GM12878 (cell line): ENCODE results near the gene C4BPB. TPM values are rescaled to one million over a fixed set of nuclear protein-coding genes. Genes with fewer than 3 reads are reported as not detected.

Source experiments
- ATAC-seq: fragments of 200-7000 bp; cut with Tn5 transposase; 3 replicates; pipeline ENCODE4 v1.9.1; 2020; ENCODE audit warnings: mild to moderate bottlenecking, moderate library complexity
- BruUV-seq: library from RNA; stranded (reverse); fragments of 400-500 nt; replicated peaks from 2 replicates; lab custom pipeline; 2021; lab: Mats Ljungman, UMichigan
- CTCF ChIA-PET: fragments of 300-600 bp; sonication (Branson Sonifier 250); formaldehyde crosslinking; extraction: SDS; loops from one replicate; lab custom pipeline; 2021; ENCODE audit warnings: inconsistent platforms; lab: Yijun Ruan, JAX
- POLR2A ChIA-PET: fragments of 350-600 bp; formaldehyde crosslinking; extraction: SDS; loops from one replicate; lab custom pipeline; 2021; ENCODE audit warnings: inconsistent platforms; lab: Charles Lee
- RAD21 ChIA-PET: fragments of 300-600 bp; sonication (Branson Sonifier 250); formaldehyde crosslinking; loops from one replicate; lab custom pipeline; 2023; ENCODE audit warnings: antibody characterized with exemption; ENCODE audit not compliant: unreplicated experiment; lab: Charles Lee
- SMC1A ChIA-PET: fragments of 300-600 bp; sonication (Branson Sonifier 250); formaldehyde crosslinking; loops from one replicate; lab custom pipeline; 2023; ENCODE audit not compliant: unreplicated experiment, uncharacterized antibody; lab: Charles Lee
- DNase-seq: peaks from one replicate; pipeline ENCODE4 v3.0.0-alpha.2; 2011; ENCODE audit warnings: low read depth, low spot score
- FAIRE-seq: peaks from 3 replicates; lab custom pipeline; 2011; peaks lifted over from hg19 to GRCh38; lab: Jason Lieb, UNC
- H2AFZ ChIP-seq: 2 replicates; pipeline ENCODE4 v1.6.0; 2011; ENCODE audit warnings: low read depth, low read length, control low read depth; ENCODE audit not compliant: control insufficient read depth
- H3K27ac ChIP-seq: 2 replicates; pipeline ENCODE4 v1.5.1; 2011; ENCODE audit warnings: control low read depth; ENCODE audit not compliant: control insufficient read depth, insufficient read depth
- H3K27me3 ChIP-seq, 2 experiments: replicated peaks in 1 of 2; 2 replicates each; pipeline versions ENCODE4 v1.6.0 to v1.6.1; 2011; ENCODE audit warnings: low read length in 1 of 2; ENCODE audit not compliant: control insufficient read depth in 2 of 2, insufficient read depth in 2 of 2
- H3K36me3 ChIP-seq, 2 experiments: 2 replicates each; pipeline ENCODE4 v1.5.1; 2011; ENCODE audit warnings: low read length in 1 of 2; ENCODE audit not compliant: control insufficient read depth in 2 of 2, insufficient read depth in 2 of 2
- H3K4me1 ChIP-seq: 2 replicates; pipeline ENCODE4 v1.6.1; 2011; ENCODE audit warnings: mild to moderate bottlenecking, low read length, moderate library complexity, mixed read lengths; ENCODE audit not compliant: control insufficient read depth, insufficient read depth
- H3K4me2 ChIP-seq: 2 replicates; pipeline ENCODE4 v1.6.0; 2011; ENCODE audit warnings: control low read depth; ENCODE audit not compliant: control insufficient read depth, insufficient read depth
- H3K4me3 ChIP-seq: fragments of 200-600 bp; sonication (generic); 2 replicates; pipeline ENCODE4 v1.5.1; 2016
- H3K79me2 ChIP-seq: 2 replicates; pipeline ENCODE4 v1.6.0; 2011; ENCODE audit warnings: low read length; ENCODE audit not compliant: control insufficient read depth, insufficient read depth
- H3K9ac ChIP-seq: 2 replicates; pipeline ENCODE4 v1.8.0; 2011; ENCODE audit warnings: low read length, control low read depth, mixed read lengths; ENCODE audit not compliant: control insufficient read depth, insufficient read depth
- H3K9me3 ChIP-seq: replicated peaks from 3 replicates; pipeline ENCODE4 v1.5.1; 2011; ENCODE audit warnings: mild to moderate bottlenecking, low read length; ENCODE audit not compliant: control insufficient read depth, insufficient read depth
- H4K20me1 ChIP-seq: 2 replicates; pipeline ENCODE4 v1.6.0; 2011; ENCODE audit not compliant: control insufficient read depth, insufficient read depth
- BACH1 ChIP-seq: fragments of 450-650 bp; IDR thresholded peaks from 2 replicates; pipeline ENCODE4 v1.6.1; 2017; ENCODE audit warnings: mild to moderate bottlenecking, borderline replicate concordance
- CBX3 ChIP-seq: fragments of 200-600 bp; sonication (generic); IDR thresholded peaks from 2 replicates; pipeline ENCODE4 v1.6.1; 2016; ENCODE audit warnings: low read depth, borderline replicate concordance
- CBX5 ChIP-seq: sonication (generic); IDR thresholded peaks from 2 replicates; pipeline ENCODE4 v1.6.1; 2016; ENCODE audit warnings: low read depth, moderate library complexity, mild to moderate bottlenecking, inconsistent platforms
- CHD2 ChIP-seq: IDR thresholded peaks from 2 replicates; pipeline ENCODE4 v1.6.1; 2011; ENCODE audit warnings: low read depth, low read length, improper control_type of control experiment, borderline replicate concordance
- HDAC2 ChIP-seq: fragments of 200-600 bp; sonication (generic); IDR thresholded peaks from 2 replicates; pipeline ENCODE4 v1.6.1; 2017
- HDAC6 ChIP-seq: fragments of 200-600 bp; sonication (generic); IDR thresholded peaks from one replicate; pipeline ENCODE4 v1.8.0; 2017; ENCODE audit warnings: antibody characterized with exemption; ENCODE audit not compliant: unreplicated experiment
- JUND ChIP-seq: IDR thresholded peaks from 2 replicates; pipeline ENCODE4 v1.6.1; 2012; ENCODE audit warnings: low read depth, mild to moderate bottlenecking, low read length, improper control_type of control experiment, moderate library complexity
- MTA3 ChIP-seq: IDR thresholded peaks from 2 replicates; pipeline ENCODE4 v1.6.1; 2012; ENCODE audit warnings: low read length, inconsistent platforms, borderline replicate concordance
- NBN ChIP-seq: fragments of 450-650 bp; IDR thresholded peaks from 2 replicates; pipeline ENCODE4 v1.6.1; 2016
- NFXL1 ChIP-seq: fragments of 450-650 bp; IDR thresholded peaks from 2 replicates; pipeline ENCODE4 v1.6.1; 2017; ENCODE audit warnings: antibody characterized with exemption, mild to moderate bottlenecking, borderline replicate concordance
- PAX8 ChIP-seq: fragments of 450-650 bp; IDR thresholded peaks from 2 replicates; pipeline ENCODE4 v1.6.1; 2017; ENCODE audit warnings: mild to moderate bottlenecking, moderate library complexity
- SIN3A ChIP-seq: IDR thresholded peaks from 2 replicates; pipeline ENCODE4 v1.6.1; 2012; ENCODE audit warnings: low read depth, low read length, improper control_type of control experiment
- SMARCA5 ChIP-seq: fragments of 450-650 bp; IDR thresholded peaks from 2 replicates; pipeline ENCODE4 v1.6.1; 2017; ENCODE audit warnings: mild to moderate bottlenecking
- STAT3 ChIP-seq: IDR thresholded peaks from 2 replicates; pipeline ENCODE4 v1.6.1; 2011; ENCODE audit warnings: low read depth, low read length, improper control_type of control experiment
- SUZ12 ChIP-seq: fragments of 200-600 bp; sonication (generic); IDR thresholded peaks from one replicate; pipeline ENCODE4 v1.6.1; 2018; ENCODE audit warnings: antibody characterized with exemption, mild to moderate bottlenecking; ENCODE audit not compliant: unreplicated experiment
- WRNIP1 ChIP-seq: IDR thresholded peaks from 2 replicates; pipeline ENCODE4 v1.6.1; 2011; ENCODE audit warnings: low read depth, low read length, improper control_type of control experiment, borderline replicate concordance
- WGBS: methylation state at CpG from one replicate; pipeline ENCODE4 v1.1.6; 2016; ENCODE audit warnings: low lambda C conversion rate; ENCODE audit not compliant: insufficient replicate concordance, insufficient coverage; ENCODE audit errors: missing lambda C conversion rate; 5-methylcytosine and 5-hydroxymethylcytosine counted together
- in situ Hi-C: fragments of 300-500 bp; cut with MboI; formaldehyde crosslinking; loops from 9 replicates; pipeline ENCODE4 v1.14.3; 2018; ENCODE audit warnings: mixed read lengths
- intact Hi-C: fragments of 100-400 bp; cut with micrococcal nuclease; formaldehyde crosslinking; loops from one replicate; pipeline ENCODE4 v1.14.2; 2022; ENCODE audit not compliant: unreplicated experiment
- polyA plus RNA-seq, 11 experiments: library from polyadenylated mRNA; depleted of rRNA in 4 of 11; unstranded in 6 of 11; stranded (reverse) in 5 of 11; fragments of >200 nt; fragmentation: Nextera tagmentation in 4 of 11; fragmentation: Illumina TruSeq in 1 of 11; extraction: Ambion mirVana in 4 of 11; extraction: Trizol in 1 of 11; gene quantifications; 1 replicate in 1 of 11; 2 replicates in 10 of 11; pipeline versions ENCODE4 v1.2.1 to v1.2.3, GENCODE V29; 2011 to 2016; ENCODE audit warnings: inconsistent platforms in 2 of 11, missing spikeins in 2 of 11, low read depth in 1 of 11
- total RNA-seq, 4 experiments: library from RNA; depleted of rRNA in 3 of 4; stranded (reverse); fragments of >200 nt in 3 of 4; fragmentation: Illumina TruSeq in 1 of 4; extraction: Trizol in 1 of 4; gene quantifications; 2 replicates each; pipeline versions ENCODE4 v1.2.1 to v1.2.3, GENCODE V29; 2013 to 2021
- TF ChIP-seq, protein P1 (sequence below): fragments of 450-650 bp; conservative IDR thresholded peaks from 2 replicates; pipeline ENCODE4 v1.6.1; 2017; ENCODE audit warnings: mild to moderate bottlenecking, moderate library complexity
- TF ChIP-seq, protein P2 (sequence below): fragments of 450-650 bp; IDR thresholded peaks from 2 replicates; pipeline ENCODE4 v1.6.1; 2016; ENCODE audit warnings: mild to moderate bottlenecking, moderate library complexity, borderline replicate concordance
- TF ChIP-seq, protein P3 (sequence below): IDR thresholded peaks from 2 replicates; pipeline ENCODE4 v1.6.1; 2012; ENCODE audit warnings: low read length, inconsistent platforms

C4BPB gene
- total and polyA plus RNA-seq, 10 of the 15 experiments (the other 5 are each of a cell fraction or from before 2014, with no cell fraction given), result 0.31 to 1.2 (median 0.53) TPM; not detected in 1

DNA sequence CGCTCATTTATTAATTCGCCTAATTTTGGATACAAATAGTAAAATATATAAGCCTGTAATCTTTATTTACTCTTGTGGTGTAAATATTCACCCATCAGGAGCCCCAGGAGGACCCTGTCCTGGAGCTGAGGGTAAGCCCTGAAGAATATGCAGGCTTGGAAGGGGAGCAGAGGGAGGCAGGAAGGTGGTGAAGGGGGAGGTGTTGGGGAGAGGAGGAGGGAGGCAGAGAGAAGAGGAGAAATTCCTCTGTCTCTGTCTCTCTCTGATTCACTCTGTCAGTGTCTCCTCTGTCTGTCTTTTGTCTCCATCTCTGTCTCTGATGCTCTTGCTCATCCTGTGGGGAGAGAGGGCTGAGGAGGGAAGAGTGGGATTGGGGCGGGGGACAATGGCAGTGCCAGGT, 2.8 kb upstream of the C4BPB start:
- ATAC-seq (no peak), FAIRE-seq (no peak), DNase-seq (no peak)
- Histone ChIP-seq H3K9me3 (no peaks in the 10 kb centered on the region), H4K20me1 (no peaks in the 10 kb centered on the region), H3K27ac (no peak overlapping the region), H3K9ac (no peak overlapping the region), H3K79me2 (no peaks in the 10 kb centered on the region), H2AFZ (no peak overlapping the region), H3K36me3 (no peaks in the 10 kb centered on the region), H3K27me3 (no peaks in the 10 kb centered on the region), H3K4me1 (peaks cover 4% of the 10 kb centered on the region; the same call in 1 of the 2 replicates), H3K4me3 (no peak overlapping the region), H3K4me2 (no peak overlapping the region)
- intact Hi-C loops (no loop called here), in situ Hi-C loops (loop anchor here (5.0 kb wide), 1 partner anchor 411 kb away; the partner anchor contains the start of gene CR1)
- whole genome bisulfite sequencing, result 95% methylated on average over 3 of the region's 3 CpGs
- no TSS peak for BruUV-seq
- POLR2A ChIA-PET, result no interaction called here
- RAD21 ChIA-PET, result interaction anchor here (0.7 kb wide), 1 partner anchor 12 kb away, joined by 3 read pairs; no protein-coding TSS in a partner anchor
- no peak for TF ChIP-seq NBN
- no peak for TF ChIP-seq MTA3
- no peak for TF ChIP-seq SMARCA5
- TF ChIP-seq NFXL1, result no peak
- no peak for TF ChIP-seq WRNIP1
- no peak for TF ChIP-seq CBX5
- TF ChIP-seq SIN3A, result no peak
- no peak for TF ChIP-seq PAX8
- TF ChIP-seq, protein P1, sequence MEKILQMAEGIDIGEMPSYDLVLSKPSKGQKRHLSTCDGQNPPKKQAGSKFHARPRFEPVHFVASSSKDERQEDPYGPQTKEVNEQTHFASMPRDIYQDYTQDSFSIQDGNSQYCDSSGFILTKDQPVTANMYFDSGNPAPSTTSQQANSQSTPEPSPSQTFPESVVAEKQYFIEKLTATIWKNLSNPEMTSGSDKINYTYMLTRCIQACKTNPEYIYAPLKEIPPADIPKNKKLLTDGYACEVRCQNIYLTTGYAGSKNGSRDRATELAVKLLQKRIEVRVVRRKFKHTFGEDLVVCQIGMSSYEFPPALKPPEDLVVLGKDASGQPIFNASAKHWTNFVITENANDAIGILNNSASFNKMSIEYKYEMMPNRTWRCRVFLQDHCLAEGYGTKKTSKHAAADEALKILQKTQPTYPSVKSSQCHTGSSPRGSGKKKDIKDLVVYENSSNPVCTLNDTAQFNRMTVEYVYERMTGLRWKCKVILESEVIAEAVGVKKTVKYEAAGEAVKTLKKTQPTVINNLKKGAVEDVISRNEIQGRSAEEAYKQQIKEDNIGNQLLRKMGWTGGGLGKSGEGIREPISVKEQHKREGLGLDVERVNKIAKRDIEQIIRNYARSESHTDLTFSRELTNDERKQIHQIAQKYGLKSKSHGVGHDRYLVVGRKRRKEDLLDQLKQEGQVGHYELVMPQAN, result no peak
- TF ChIP-seq JUND, result no peak
- no peak for TF ChIP-seq CBX3
- TF ChIP-seq, protein P2, sequence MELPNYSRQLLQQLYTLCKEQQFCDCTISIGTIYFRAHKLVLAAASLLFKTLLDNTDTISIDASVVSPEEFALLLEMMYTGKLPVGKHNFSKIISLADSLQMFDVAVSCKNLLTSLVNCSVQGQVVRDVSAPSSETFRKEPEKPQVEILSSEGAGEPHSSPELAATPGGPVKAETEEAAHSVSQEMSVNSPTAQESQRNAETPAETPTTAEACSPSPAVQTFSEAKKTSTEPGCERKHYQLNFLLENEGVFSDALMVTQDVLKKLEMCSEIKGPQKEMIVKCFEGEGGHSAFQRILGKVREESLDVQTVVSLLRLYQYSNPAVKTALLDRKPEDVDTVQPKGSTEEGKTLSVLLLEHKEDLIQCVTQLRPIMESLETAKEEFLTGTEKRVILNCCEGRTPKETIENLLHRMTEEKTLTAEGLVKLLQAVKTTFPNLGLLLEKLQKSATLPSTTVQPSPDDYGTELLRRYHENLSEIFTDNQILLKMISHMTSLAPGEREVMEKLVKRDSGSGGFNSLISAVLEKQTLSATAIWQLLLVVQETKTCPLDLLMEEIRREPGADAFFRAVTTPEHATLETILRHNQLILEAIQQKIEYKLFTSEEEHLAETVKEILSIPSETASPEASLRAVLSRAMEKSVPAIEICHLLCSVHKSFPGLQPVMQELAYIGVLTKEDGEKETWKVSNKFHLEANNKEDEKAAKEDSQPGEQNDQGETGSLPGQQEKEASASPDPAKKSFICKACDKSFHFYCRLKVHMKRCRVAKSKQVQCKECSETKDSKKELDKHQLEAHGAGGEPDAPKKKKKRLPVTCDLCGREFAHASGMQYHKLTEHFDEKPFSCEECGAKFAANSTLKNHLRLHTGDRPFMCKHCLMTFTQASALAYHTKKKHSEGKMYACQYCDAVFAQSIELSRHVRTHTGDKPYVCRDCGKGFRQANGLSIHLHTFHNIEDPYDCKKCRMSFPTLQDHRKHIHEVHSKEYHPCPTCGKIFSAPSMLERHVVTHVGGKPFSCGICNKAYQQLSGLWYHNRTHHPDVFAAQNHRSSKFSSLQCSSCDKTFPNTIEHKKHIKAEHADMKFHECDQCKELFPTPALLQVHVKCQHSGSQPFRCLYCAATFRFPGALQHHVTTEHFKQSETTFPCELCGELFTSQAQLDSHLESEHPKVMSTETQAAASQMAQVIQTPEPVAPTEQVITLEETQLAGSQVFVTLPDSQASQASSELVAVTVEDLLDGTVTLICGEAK, result no peak
- no peak for TF ChIP-seq STAT3
- TF ChIP-seq BACH1, result no peak
- no peak for TF ChIP-seq HDAC6
- TF ChIP-seq CHD2, result no peak
- TF ChIP-seq, protein P3, sequence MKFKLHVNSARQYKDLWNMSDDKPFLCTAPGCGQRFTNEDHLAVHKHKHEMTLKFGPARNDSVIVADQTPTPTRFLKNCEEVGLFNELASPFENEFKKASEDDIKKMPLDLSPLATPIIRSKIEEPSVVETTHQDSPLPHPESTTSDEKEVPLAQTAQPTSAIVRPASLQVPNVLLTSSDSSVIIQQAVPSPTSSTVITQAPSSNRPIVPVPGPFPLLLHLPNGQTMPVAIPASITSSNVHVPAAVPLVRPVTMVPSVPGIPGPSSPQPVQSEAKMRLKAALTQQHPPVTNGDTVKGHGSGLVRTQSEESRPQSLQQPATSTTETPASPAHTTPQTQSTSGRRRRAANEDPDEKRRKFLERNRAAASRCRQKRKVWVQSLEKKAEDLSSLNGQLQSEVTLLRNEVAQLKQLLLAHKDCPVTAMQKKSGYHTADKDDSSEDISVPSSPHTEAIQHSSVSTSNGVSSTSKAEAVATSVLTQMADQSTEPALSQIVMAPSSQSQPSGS, result no peak
- no peak for TF ChIP-seq SUZ12
- TF ChIP-seq HDAC2, result no peak
- CTCF ChIA-PET, result interaction anchor here (2.0 to 8.3 kb wide), 4 partner anchors 9 to 320 kb away, joined by 6 to 154 read pairs (median 22); partner anchors contain the start of genes C1orf116 and YOD1
- SMC1A ChIA-PET, result interaction anchor here (0.7 to 4.7 kb wide), 2 partner anchors 320 to 330 kb away, joined by 5 to 69 read pairs; no protein-coding TSS in a partner anchor
